ENCODE results near the gene SPSB2.
A peak's percentile ranks its signal among the peaks of the same experiment; 100 is the strongest.
"Not testable (repeated sequence)": the region's sequence is repeated elsewhere in the genome, so short reads cannot be mapped to it uniquely, and the experiment has no call there.

Gene SPSB2

DNA sequence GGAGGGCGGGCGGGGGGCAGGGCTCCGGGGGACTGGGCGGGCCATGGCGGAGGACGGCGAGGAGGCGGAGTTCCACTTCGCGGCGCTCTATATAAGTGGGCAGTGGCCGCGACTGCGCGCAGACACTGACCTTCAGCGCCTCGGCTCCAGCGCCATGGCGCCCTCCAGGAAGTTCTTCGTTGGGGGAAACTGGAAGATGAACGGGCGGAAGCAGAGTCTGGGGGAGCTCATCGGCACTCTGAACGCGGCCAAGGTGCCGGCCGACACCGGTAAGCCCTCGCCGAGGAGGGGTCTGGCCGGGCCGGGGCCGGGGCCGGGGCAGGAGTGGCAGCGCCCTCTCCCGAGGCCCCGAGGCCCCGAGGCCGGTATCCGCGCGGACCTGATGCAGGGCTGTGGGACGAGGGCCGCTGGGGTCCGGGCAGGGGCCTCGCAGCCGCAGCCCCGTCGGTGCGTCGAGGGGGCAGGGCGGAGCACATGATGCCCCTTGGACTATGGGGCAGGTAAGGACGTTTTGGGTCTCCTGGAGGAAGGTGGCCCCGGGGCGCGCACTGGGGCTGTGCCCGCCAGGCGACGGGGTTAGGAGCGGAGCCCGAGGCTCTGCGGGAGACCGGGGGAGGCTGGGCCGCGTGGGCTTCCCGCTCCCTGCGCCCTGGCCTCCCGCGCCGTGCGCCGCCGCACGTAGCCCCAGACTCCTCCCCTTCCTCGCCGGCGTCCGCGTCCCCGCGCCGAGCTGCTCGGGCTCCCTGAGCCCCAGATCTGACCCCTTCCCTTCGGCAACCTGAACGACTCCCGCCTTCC, 5.5 kb downstream of the SPSB2 start, which contains the start of gene TPI1:
TSS of gene TPI1 (plus strand) at position 119 of the 798 bp plus-strand sequence. CDS start at position 155, 36 bp downstream.
- Histone ChIP-seq H3K27ac (peak within 1 kb of the TSS; percentile 86), H3K36me3 (peaks cover 30% of the 10 kb centered on the region), H3K4me3 (ENCODE audit: low read depth in 1 of 2, low read length in 1 of 2) (peak within 1 kb of the TSS; percentile 92 to 98), H3K27me3 (no peaks in the 10 kb centered on the region), H3K4me1 (ENCODE audit: control insufficient read depth in 1 of 2, insufficient read depth in 1 of 2, low read depth in 1 of 2, low read length in 1 of 2) (peaks cover 55 to 56% of the 10 kb centered on the region in 2 experiments), H3K9me3 (no peaks in the 10 kb centered on the region)
- peak; percentile 6 for TF ChIP-seq CTCF (IDR thresholded peaks at IDR 0.05)

DNA sequence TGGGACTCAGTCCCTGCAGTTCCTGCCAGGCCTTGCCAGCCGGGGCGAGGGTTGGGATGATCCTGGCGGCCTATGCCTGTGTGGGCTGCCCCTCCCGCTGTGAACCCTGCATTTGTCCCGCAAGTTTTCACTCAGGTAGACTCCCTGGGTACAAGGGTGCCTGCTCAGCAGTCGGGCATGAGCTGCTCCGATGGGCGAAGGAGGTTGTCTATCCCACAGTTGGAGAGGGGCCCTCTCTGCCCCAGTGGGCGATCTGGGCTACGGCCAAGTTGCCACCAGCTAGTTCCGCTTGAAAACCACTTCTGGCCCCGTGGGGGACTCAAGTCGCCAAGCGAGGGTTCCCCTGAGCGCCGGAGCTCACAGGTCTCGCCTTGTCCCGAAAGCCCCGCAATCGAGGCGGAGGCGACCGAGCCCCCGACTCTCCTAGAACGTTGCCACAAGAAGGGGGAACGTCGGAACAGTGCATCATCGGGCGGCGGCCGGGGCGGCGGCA, 6.1 kb downstream of the SPSB2 start:
- no peaks in the 10 kb centered on the region for H3K9me3 ChIP-seq
- peak; percentile 60 for TF ChIP-seq CTCF (IDR thresholded peaks at IDR 0.05)
- peak overlapping the region; percentile 92 to 98 for H3K4me3 ChIP-seq (ENCODE audit: low read depth in 1 of 2, low read length in 1 of 2)
- peaks cover 49 to 50% of the 10 kb centered on the region in 2 experiments for H3K4me1 ChIP-seq (ENCODE audit: control insufficient read depth in 1 of 2, insufficient read depth in 1 of 2, low read depth in 1 of 2, low read length in 1 of 2)
- no peaks in the 10 kb centered on the region for H3K27me3 ChIP-seq
- H3K27ac ChIP-seq: peak overlapping the region; percentile 86
- peaks cover 30% of the 10 kb centered on the region for H3K36me3 ChIP-seq

GRCh38 chr12:6866163-6866919, 6.8 kb downstream of the SPSB2 start:
- peaks cover 43 to 44% of the 10 kb centered on the region in 2 experiments for H3K4me1 ChIP-seq (ENCODE audit: control insufficient read depth in 1 of 2, insufficient read depth in 1 of 2, low read depth in 1 of 2, low read length in 1 of 2)

GRCh38 chr12:6865307-6865706, 7.8 kb downstream of the SPSB2 start:
- H3K27ac ChIP-seq; H3K9me3 ChIP-seq; H3K4me3 ChIP-seq (ENCODE audit: low read depth in 1 of 2, low read length in 1 of 2); H3K27me3 ChIP-seq: not testable (repeated sequence)
- peaks cover 33 to 35% of the 10 kb centered on the region in 2 experiments for H3K4me1 ChIP-seq (ENCODE audit: control insufficient read depth in 1 of 2, insufficient read depth in 1 of 2, low read depth in 1 of 2, low read length in 1 of 2)
- H3K36me3 ChIP-seq: peaks cover 35% of the 10 kb centered on the region

More at GRCh38 chr12:6866163-6866919, 6.8 kb downstream of the SPSB2 start:
- no peaks in the 10 kb centered on the region for H3K27me3 ChIP-seq
- H3K27ac ChIP-seq: peak overlapping the region; percentile 86
- TF ChIP-seq CTCF (IDR thresholded peaks at IDR 0.05): no peak
- H3K9me3 ChIP-seq: no peaks in the 10 kb centered on the region
- peaks cover 34% of the 10 kb centered on the region for H3K36me3 ChIP-seq
- H3K4me3 ChIP-seq (ENCODE audit: low read depth in 1 of 2, low read length in 1 of 2): peak overlapping the region; percentile 92 to 98

DNA sequence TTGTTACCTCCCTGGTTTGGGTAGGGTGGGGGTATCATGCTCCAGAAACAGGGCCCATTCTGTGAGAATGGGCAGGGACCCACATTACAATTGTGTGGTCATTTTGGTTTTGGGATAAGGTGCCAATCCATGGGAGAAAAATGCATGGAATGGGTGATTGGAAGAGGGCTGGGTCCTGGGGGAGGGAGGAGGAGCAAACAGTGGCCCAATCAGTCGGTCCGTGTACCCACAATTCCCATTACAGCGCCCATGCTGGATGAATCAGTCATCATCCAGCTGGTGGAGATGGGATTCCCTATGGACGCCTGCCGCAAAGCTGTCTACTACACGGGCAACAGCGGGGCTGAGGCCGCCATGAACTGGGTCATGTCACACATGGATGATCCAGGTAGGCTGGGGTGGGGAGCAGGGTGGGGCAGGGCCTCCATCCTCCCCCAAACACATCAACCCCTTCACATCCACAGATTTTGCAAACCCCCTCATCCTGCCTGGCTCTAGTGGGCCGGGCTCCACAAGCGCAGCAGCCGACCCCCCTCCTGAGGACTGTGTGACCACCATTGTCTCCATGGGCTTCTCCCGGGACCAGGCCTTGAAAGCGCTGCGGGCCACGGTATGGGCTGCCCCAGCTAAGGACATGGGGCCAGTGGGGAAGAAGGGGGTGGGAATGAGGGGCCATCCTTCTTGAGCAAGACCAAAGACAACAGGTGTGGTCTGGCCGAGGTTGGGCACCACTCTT, 9.3 kb downstream of the SPSB2 start:
- Histone ChIP-seq H3K36me3 (peaks cover 24% of the 10 kb centered on the region), H3K27me3 (no peaks in the 10 kb centered on the region), H3K4me1 (ENCODE audit: control insufficient read depth in 1 of 2, insufficient read depth in 1 of 2, low read depth in 1 of 2, low read length in 1 of 2) (peaks cover 17 to 21% of the 10 kb centered on the region in 2 experiments), H3K9me3 (no peaks in the 10 kb centered on the region), H3K27ac (no peak overlapping the region), H3K4me3 (ENCODE audit: low read depth in 1 of 2, low read length in 1 of 2) (no peak overlapping the region)
- no peak for TF ChIP-seq CTCF (IDR thresholded peaks at IDR 0.05)

All from neutrophil (primary cell).